GM21619 (cell line): ENCODE data around the gene DDX21.
"Not testable (repeated sequence)": the region's sequence is repeated elsewhere in the genome, so short reads cannot be mapped to it uniquely, and the experiment has no call there.

Experiments used
- ATAC-seq: cut with Tn5 transposase; IDR thresholded peaks from one replicate; pipeline ENCODE4 v1.9.1; 2021; ENCODE audit not compliant: unreplicated experiment

The DDX21 gene

GRCh38 chr10:68955832-68956532, at the start of gene DDX21:
DDX21 (plus strand) TSS chr10:68956170; CDS start chr10:68956226, 56 bp downstream.
- peak; percentile 85 for ATAC-seq

GRCh38 chr10:68924593-68924992, 31.4 kb upstream of the DDX21 start:
- ATAC-seq, result no peak

- no peak for ATAC-seq
Measured at GRCh38 chr10:68925489-68925888, 30.5 kb upstream of the DDX21 start.

GRCh38 chr10:68929157-68929556, 26.8 kb upstream of the DDX21 start:
- not testable (repeated sequence) for ATAC-seq

GRCh38 chr10:68929888-68930287, 26.1 kb upstream of the DDX21 start:
- not testable (repeated sequence) for ATAC-seq

GRCh38 chr10:68932860-68933259, 23.1 kb upstream of the DDX21 start:
- not testable (repeated sequence) for ATAC-seq

GRCh38 chr10:68934994-68935393, 21.0 kb upstream of the DDX21 start:
- ATAC-seq, result no peak

GRCh38 chr10:68938117-68938516, 17.9 kb upstream of the DDX21 start:
- ATAC-seq, result no peak

GRCh38 chr10:68938884-68939283, 17.1 kb upstream of the DDX21 start:
- ATAC-seq, result no peak

GRCh38 chr10:68940917-68941316, 15.1 kb upstream of the DDX21 start:
- not testable (repeated sequence) for ATAC-seq

- no peak for ATAC-seq
Measured at GRCh38 chr10:68950598-68950997, 5.4 kb upstream of the DDX21 start.

GRCh38 chr10:68954904-68955303, 1.1 kb upstream of the DDX21 start:
- no peak for ATAC-seq

- ATAC-seq, result peak; percentile 10
Measured at GRCh38 chr10:68955355-68955831, 577 bp upstream of the DDX21 start.

GRCh38 chr10:68957284-68957615, 1.3 kb downstream of the DDX21 start:
- no peak for ATAC-seq

- no peak for ATAC-seq
Measured at GRCh38 chr10:68957654-68958053, 1.7 kb downstream of the DDX21 start.

- no peak for ATAC-seq
Measured at GRCh38 chr10:68959695-68960527, 3.9 kb downstream of the DDX21 start.

GRCh38 chr10:68963151-68963550, 7.2 kb downstream of the DDX21 start:
- no peak for ATAC-seq

GRCh38 chr10:68973975-68974374, 18.0 kb downstream of the DDX21 start:
- no peak for ATAC-seq

GRCh38 chr10:68975936-68976473, 20.0 kb downstream of the DDX21 start:
- ATAC-seq, result not testable (repeated sequence)

GRCh38 chr10:68979738-68980137, 23.8 kb downstream of the DDX21 start:
- not testable (repeated sequence) for ATAC-seq

GRCh38 chr10:68981074-68981473, 25.1 kb downstream of the DDX21 start:
- no peak for ATAC-seq

- ATAC-seq, result no peak
Measured at GRCh38 chr10:68982389-68982788, 26.4 kb downstream of the DDX21 start.
